ENCODE data around the gene PSTPIP1. TPM values are rescaled to one million over a fixed set of nuclear protein-coding genes. Genes with fewer than 3 reads are reported as not detected.

Gene PSTPIP1
- total and polyA plus RNA-seq, 4 donors: 12.4 to 39.6 (median 20.6) TPM

GRCh38 chr15:77045985-77046384 is 51.1 kb downstream of the PSTPIP1 start:
- ATAC-seq (ENCODE audit: insufficient read depth, low FRiP score) (no peak), DNase-seq (no peak)
- Histone ChIP-seq H3K4me1 (ENCODE audit: control insufficient read depth in 5 of 5, insufficient read depth in 5 of 5, low read length in 5 of 5) (peaks cover 0 to 7% (median 0%) of the 10 kb centered on the region in 5 donors), H3K4me3 (no peak overlapping the region), H3K27me3 (ENCODE audit: control insufficient read depth in 3 of 3, insufficient read depth in 3 of 3, low read length in 2 of 3) (no peaks in the 10 kb centered on the region), H3K36me3 (ENCODE audit: control insufficient read depth in 4 of 4, insufficient read depth in 4 of 4, low read length in 4 of 4) (peaks cover 19 to 54% (median 21%) of the 10 kb centered on the region in 4 donors), H3K9ac (ENCODE audit: insufficient read depth in 1 of 2, low read length in 2 of 2) (no peak overlapping the region), H3K27ac (ENCODE audit: low read depth in 1 of 2, low read length in 1 of 2) (no peak overlapping the region), H3K9me3 (ENCODE audit: control insufficient read depth in 4 of 4, insufficient read depth in 3 of 4, low read length in 3 of 4) (no peaks in the 10 kb centered on the region)
- TF ChIP-seq CTCF (IDR thresholded peaks at IDR 0.05; ENCODE audit: control extremely low read depth, extremely low read depth): no peak
- WGBS, 2 donors: 97% methylated on average over 1 of the region's 1 CpG

- no peak overlapping the region for H3K9ac ChIP-seq (ENCODE audit: insufficient read depth in 1 of 2, low read length in 2 of 2)
- H3K4me3 ChIP-seq: no peak overlapping the region
- peaks cover 19 to 62% (median 22%) of the 10 kb centered on the region in 4 donors for H3K36me3 ChIP-seq (ENCODE audit: control insufficient read depth in 4 of 4, insufficient read depth in 4 of 4, low read length in 4 of 4)
- no peak for TF ChIP-seq CTCF (IDR thresholded peaks at IDR 0.05; ENCODE audit: control extremely low read depth, extremely low read depth)
- peaks cover 0 to 7% (median 0%) of the 10 kb centered on the region in 5 donors for H3K4me1 ChIP-seq (ENCODE audit: control insufficient read depth in 5 of 5, insufficient read depth in 5 of 5, low read length in 5 of 5)
- no peaks in the 10 kb centered on the region for H3K9me3 ChIP-seq (ENCODE audit: control insufficient read depth in 4 of 4, insufficient read depth in 3 of 4, low read length in 3 of 4)
- H3K27ac ChIP-seq (ENCODE audit: low read depth in 1 of 2, low read length in 1 of 2): no peak overlapping the region
- WGBS, 2 donors: 91 to 93% methylated on average over 7 of the region's 7 CpGs
- DNase-seq (no peak), ATAC-seq (ENCODE audit: insufficient read depth, low FRiP score) (no peak)
- H3K27me3 ChIP-seq (ENCODE audit: control insufficient read depth in 3 of 3, insufficient read depth in 3 of 3, low read length in 2 of 3): no peaks in the 10 kb centered on the region
Observed at GRCh38 chr15:77046704-77047412, 51.9 kb downstream of the PSTPIP1 start.

GRCh38 chr15:77048135-77048876 is 53.4 kb downstream of the PSTPIP1 start:
- no peak overlapping the region for H3K4me3 ChIP-seq
- H3K9me3 ChIP-seq (ENCODE audit: control insufficient read depth in 4 of 4, insufficient read depth in 3 of 4, low read length in 3 of 4): no peaks in the 10 kb centered on the region
- DNase-seq: no peak
- H3K4me1 ChIP-seq (ENCODE audit: control insufficient read depth in 5 of 5, insufficient read depth in 5 of 5, low read length in 5 of 5): peaks cover 0 to 7% (median 0%) of the 10 kb centered on the region in 5 donors
- no peaks in the 10 kb centered on the region for H3K27me3 ChIP-seq (ENCODE audit: control insufficient read depth in 3 of 3, insufficient read depth in 3 of 3, low read length in 2 of 3)
- H3K9ac ChIP-seq (ENCODE audit: insufficient read depth in 1 of 2, low read length in 2 of 2): no peak overlapping the region
- no peak for ATAC-seq (ENCODE audit: insufficient read depth, low FRiP score)
- 85 to 94% methylated on average over 1 of the region's 1 CpG for WGBS, 2 donors
- H3K27ac ChIP-seq (ENCODE audit: low read depth in 1 of 2, low read length in 1 of 2): no peak overlapping the region
- peaks cover 18 to 66% (median 26%) of the 10 kb centered on the region in 4 donors for H3K36me3 ChIP-seq (ENCODE audit: control insufficient read depth in 4 of 4, insufficient read depth in 4 of 4, low read length in 4 of 4)
- TF ChIP-seq CTCF (IDR thresholded peaks at IDR 0.05; ENCODE audit: control extremely low read depth, extremely low read depth): no peak
